DMS153 treated with DMSO at 0.1 percent for 48 hours (cell line): ENCODE results near the gene DHRS7B.
"Not testable (repeated sequence)": the region's sequence is repeated elsewhere in the genome, so short reads cannot be mapped to it uniquely, and the experiment has no call there.

ENCODE experiments used
- DNase-seq: peaks from one replicate; lab custom pipeline; 2025; ENCODE audit not compliant: unreplicated experiment; lab: John Stamatoyannopoulos, UW

DHRS7B gene

DNA sequence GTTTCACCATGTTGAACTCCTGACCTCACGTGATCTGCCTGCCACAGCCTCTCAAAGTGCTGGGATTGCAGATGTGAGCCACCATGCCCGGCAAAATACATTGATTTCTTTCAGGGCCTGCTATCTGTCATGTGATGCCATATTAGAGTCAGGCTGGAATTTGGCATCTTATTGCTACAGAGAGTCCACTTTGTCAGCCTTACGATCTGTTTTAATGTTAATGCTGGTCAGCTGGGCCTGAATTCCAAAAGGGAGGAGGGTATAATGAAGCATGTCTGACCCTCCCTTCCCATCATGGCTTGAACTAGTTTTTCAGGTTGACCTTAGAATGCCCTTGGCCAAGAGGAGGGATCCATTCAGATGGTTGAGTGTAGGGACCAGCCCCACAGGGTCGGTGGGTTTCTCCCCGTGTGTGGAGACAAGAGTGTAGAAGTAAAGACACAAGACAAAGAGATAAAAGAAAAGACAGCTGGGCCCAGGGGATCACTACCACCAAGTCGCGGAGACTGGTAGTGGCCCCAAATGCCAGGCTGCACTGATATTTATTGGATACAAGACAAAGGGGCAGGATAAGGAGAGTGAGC lies 19.6 kb upstream of the DHRS7B start:
- not testable (repeated sequence) for DNase-seq

DNA sequence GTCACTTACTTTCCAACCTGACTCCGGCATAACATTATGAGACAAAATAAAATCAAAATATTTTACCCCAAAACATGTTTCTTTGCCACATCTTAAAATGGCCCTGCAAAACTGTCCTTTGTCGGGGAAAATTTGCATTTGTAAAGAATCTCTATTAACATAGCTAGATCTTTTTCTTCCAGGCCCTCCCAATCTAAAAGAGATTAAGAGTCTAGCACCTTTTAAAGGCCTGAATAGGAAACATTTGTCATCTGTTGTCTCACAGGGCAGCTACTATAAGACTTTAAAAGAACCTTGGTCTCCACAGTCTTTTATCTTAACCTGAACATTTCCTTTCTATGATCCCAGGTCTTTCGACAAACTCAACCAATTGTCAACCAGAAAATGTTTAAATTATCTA lies 18.1 kb upstream of the DHRS7B start:
- no peak for DNase-seq

DNA sequence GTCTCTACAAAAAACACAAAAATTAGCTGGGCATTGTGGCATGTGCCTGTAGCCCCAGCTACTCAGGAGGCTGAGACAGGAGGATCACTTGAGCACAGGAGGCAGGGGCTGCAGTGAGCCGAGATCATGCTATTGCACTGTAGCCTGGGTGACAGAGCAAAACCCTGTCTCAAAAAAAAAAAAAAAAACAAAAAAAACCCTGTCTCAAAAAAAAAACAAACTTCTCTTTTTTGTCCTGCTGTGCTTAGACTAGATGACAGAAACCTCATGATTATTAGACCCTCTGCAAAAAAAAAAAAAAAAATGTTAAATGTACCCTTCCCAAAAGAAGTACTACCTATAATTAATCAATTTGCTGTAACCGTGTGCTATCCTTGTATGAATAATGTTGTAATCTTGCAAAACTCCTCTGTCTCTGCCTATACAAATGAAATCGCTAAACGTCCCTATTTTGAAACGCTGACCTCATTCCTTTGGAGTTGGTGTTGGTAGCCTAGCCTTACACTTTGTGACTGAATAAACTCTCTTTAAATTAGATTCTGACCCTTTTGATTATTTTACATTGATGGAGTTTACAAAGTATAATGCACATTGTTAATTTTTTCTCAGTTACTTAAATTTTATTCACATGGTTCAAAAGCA lies 13.6 kb upstream of the DHRS7B start:
- DNase-seq, result no peak

DNA sequence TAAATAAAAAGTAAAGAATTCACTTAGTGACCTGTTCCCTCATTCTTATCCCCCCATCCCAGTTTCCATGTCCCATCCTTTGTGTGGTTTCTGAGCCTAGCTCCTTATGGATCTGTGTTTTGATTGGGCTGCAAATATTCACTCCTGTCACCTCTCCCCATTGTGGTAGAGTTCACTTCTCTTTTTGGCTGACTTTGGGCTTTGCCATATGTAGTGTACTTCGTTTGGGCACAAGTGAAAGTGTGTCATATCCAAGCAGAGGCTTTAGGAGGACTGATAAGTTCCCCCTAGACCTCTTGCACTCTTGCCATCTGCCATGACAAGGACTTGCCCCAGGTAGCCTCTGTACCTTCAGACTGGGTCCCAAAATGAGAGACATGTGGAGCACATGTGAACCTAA lies 13.0 kb upstream of the DHRS7B start:
- DNase-seq, result no peak

DNA sequence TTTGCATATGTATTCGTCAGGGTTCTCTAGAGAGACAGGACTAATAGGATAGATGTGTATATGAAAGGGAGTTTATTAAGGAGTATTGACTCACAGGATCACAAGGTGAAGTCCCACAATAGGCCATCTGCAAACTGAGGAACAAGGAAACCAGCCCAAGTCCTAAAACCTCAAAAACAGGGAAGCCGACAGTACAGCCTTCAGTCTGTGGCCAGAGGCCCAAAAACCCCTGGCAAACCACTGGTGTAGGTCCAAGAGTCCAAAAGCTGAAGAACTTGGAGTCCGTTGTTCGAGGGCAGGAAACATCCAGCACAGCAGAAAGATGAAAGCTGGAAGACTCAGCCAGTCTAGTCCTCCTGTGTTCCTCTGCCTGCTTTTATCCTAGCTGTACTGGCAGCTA lies 12.0 kb upstream of the DHRS7B start:
- not testable (repeated sequence) for DNase-seq

DNA sequence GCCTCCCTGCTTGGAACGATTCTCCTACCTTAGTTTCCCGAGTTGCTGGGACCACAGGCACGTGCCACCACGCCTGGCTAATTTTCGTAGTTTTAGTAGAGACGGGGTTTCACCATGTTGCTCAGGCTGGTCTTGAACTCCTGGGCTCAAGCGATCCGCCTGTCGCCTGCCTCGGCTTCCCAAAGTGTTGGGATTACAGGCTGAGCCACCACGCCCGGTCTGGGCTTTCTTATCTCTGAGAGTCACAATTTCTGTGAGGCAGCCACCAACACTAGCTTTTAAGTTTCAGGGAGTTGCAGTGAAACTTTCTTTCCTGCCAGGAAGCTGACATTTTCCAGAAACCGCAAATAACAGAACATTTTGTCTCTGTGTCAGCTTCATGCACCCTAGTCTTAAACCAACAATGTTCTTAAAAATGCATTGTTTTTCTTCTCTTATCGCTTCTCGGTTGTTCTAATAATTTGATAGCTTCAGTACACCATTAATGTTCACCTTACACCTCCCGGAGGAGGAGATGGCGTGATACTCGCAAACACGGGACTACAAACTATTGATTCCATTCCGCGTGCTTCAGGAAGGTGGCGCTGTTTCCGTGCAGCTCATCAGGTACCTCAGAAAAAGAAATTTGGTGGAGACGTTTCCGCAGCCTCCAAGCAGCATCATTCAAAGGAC lies 7.4 kb upstream of the DHRS7B start:
- peak; percentile 22 for DNase-seq

DNA sequence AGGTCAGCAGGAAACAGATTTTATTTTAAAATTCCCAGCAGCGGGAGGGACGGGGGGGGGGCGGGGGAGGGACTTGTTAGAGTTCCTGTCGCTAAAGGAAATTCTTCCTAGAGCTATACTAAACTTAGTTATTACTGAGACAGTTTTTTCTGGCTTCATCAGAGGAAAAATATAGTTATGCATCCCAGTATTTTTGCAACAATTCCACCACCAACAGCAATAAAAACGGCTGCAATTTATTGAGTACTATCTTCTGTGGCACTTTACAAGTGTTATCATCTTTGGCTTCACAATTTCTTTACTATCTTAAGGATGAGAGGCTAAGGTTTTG lies 6.9 kb upstream of the DHRS7B start:
- DNase-seq, result no peak

DNA sequence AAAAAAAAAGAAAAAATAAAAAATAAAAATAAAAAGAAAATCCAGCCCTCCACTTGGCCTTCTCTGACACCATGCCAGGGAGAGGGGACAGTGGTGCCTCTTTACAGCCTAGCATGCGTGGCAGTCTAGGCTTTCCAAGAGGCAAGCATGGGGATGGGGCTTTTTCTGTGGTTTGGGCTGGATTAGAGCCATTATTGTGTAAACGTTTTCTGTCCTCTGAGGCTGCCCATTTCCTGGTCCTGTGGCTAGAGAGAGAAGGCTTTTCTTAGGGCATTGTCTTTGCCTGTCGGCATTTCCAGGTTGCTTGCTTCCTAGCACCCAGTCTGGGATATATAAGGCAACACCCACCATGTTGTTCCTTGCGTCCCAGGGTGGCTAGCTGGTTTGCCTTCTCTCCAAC lies 2.7 kb upstream of the DHRS7B start:
- DNase-seq, result no peak

DNA sequence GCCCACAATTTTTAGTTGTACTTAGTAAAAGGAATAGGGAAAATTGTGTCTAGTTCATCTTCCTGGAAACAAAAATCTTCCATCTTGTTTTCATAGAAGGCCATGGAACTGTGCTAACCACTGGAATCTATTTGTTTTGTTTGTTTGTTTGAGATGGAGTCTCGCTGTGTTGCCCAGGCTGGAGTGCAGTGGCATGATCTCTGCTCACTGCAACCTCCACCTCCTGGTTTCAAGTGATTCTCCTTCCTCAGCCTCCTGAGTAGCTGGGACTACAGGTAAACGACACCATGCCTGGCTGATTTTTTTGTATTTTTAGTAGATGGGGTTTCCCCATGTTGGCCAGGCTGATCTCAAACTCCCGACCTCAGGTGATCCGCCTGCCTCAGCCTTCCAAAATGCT lies 2.2 kb upstream of the DHRS7B start:
- not testable (repeated sequence) for DNase-seq

DNA sequence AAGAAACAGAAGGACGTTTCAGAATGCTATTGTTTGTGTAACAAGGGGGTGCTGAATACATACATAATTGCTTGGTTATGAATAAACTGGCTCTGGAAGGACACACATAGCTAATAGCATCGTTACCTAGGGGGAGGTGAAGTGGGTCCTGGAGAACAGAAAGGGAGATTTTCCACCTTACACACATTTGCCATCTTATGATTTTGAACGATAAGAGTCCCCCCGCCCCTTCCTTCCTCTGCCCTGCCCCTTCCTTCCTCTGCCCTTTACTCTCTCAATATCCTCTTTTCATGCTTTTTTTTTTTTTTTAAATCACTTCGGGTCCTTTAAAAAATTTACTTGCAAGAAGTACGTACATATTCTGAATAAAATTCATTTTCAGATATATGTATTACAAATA lies 902 bp upstream of the DHRS7B start:
- DNase-seq, result no peak

DNA sequence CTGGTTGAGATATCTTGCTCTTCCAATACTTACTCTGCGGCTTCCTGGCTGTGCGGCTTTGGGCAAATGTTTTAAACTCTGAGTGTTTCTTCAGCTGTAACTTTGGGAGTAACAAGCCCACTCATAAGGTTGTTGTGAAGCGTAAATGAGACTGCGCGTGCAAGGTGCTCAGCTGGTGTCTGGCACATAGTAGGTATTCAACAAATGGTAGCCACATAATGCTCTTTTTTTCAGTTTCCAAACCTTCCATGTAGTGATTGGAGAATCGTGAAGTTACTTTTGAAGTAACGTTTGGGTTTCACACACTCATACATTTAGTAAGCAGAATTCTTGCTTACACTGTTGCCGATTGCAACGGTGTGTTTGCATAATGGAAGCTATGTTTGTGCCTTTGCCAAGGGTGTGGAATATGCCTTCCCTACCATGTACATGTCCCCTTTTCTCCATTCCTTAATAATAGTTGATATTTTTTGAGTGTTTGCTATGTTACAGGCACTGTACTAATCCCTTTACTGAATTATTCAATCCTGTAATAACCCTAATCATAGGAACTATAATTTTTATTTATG lies 829 bp downstream of the DHRS7B start:
- DNase-seq, result no peak

DNA sequence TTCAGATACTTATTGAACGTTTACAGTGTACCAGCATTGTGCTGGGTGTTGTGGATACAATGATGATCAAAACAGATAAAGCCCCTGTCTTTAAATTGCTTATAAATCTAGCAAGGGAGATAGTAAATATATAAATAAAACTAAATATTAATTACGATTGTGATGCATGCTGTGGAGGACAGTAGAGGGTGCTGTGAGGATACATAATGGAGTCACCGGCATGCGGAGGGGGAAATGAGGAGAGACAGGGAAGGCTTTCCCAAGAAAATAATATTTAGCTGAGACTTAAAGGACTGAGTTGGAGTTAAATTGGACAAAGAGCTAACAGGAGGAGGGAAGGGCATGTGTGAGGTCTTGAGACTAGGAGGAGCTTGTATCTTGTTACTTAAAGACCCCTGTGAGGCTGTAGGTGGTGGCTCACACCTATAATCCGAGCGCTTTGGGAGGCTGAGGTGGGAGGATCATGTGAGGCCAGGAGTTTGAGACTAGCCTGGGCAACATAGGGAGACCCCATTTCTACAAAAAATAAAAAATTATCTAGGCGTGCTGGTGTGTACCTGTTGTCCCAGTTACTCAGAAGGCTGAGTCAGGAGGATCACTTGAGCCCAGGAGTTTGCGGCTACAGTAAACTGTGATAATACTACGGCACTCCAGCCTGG lies 2.4 kb downstream of the DHRS7B start:
- DNase-seq, result no peak

DNA sequence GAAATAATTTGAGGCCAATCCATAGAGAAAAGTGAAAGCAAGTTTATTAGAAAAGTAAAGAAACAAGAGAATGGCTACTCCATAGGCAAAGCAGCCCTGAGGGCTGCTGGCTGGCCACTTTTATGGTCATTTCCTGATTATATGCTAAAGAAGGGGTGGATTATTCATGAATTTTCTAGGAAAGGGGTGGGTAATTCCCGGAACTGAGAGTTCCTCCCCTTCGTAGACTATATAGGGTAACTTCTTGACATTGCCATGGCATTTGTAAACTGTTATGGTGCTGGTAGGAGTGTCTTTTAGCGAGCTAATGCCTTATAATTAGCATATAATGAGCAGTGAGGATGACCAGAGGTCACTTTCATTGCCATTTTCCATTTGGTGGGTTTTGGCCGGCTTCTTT lies 4.4 kb downstream of the DHRS7B start:
- no peak for DNase-seq

DNA sequence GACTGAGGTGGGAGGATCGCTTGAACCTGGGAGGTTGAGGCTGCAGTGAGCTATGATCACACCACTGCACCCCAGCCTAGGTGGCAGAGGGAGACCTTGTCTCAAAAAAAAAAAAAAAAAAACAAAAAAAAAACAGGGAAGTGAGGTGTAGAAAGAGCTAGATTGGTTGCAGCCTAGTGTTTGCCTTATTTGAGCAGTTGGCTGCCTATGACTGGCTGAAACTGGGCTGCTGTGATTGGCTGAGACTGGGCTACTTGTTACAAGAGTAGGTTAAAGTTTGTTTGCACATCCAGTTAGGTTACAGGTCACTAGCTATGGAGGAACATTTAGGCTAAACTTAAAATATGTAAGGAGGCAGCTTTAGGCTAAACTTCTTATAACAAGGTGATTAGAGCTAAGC lies 5.7 kb downstream of the DHRS7B start:
- DNase-seq, result no peak

DNA sequence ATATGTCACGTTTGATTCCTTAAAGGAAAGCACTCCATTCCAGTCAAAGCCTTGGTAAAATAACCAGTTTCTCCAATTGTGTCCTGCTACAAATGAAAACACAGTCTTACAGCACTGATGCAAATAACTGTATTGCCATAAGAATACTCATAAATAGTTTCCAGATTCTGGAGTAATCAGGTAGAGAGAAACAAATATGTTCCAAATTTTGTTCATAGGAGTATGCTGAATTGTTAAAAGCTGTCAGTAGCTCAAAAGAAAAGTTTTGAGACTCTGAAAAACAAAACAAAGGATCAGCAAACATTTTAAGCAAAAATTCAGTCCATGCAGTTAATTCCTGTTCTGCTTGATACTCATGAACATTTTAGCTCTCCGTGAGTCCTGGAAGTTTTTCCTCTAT lies 7.8 kb downstream of the DHRS7B start:
- no peak for DNase-seq

DNA sequence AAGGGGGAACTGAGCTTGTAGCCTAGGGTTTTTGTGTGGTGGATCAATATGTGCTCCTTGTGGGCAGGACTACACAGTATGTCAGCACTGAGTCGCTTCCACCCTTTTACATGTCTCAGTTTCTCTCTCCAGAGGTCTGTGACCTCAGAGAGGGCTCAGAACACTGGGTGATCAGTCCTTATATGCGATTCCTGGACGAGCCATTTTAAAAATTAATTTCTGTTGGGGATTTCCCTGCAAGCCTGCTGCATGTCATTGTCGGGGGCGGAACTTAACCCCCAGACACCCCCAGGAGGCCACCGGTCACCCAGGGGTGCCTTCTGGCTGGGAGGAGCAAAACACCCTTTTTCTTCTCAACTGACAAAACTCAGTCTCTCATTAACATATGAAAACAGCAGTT lies 14.1 kb downstream of the DHRS7B start:
- DNase-seq, result no peak

DNA sequence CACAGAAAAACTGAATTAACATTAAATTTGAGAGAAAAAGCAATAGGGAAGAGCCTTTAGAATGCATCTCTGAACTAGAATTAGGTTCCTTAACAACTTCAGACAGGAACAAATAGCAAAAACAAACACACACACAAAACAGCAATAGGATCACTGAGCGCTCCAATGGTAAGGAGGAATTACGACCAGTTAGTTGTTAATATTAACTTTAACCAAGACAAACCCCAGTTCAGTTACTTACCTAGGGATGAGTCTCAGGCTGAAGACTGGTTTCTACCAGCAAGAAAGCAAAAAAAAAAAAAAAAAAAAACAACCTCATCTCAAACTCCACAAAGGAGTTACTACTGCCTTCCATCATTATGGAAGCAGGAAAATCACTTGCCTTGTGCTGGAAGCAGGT lies 14.6 kb downstream of the DHRS7B start:
- no peak for DNase-seq

DNA sequence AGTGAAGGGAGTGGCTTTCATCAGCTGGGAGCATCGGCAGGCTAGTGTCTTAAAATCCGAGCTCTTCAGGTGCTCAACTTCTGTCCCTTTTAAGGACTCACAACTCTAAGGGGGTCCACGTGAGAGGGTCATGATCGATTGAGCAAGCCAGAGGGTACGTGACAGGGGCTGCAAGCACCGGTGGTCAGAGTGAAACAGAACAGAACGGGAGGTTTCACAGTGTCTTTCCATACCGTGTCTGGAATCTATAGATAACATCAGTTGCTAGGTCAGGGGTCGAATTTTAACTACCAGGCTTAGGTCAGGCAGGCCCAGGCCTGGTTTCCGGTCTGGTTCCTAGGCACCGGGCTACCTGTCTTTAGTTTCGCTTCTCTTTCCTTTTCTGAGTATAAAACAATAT lies 15.3 kb downstream of the DHRS7B start:
- DNase-seq, result not testable (repeated sequence)

DNA sequence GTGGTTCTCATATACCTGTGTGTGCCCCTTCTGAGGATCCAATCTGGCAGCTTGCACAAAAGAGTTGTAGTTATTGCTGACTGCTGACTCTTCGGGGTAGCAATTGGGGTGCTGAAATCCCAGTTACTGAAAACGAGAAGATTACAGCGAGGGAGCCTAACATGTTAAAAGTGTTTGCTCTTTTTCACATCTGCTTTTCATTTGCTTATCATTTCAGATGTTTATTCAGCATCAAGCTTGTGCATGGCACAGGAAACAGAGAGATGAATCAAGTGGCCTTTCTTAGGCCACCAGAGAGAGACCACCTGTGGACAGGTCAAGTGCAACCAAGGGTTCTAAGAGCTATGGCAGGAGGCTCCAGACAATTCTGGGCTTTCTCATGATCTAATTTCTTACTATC lies 16.9 kb downstream of the DHRS7B start:
- no peak for DNase-seq

DNA sequence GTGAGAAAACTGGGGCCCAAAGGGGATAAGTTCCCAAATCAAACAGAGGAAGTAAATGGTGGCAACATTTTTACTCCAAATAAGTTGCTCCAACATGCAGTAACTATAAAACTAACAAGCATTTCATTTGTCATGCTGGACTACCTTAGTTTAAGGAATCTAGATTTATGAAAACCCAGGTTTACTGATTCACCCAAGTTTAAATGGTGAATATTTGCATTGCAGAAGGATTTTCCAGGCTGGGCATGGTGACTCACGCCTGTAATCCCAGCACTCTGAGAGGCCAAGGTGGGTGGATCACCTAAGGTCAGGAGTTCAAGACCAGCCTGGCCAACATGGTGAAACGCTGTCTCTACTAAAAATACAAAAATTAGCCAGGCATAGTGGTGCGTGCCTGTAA lies 17.5 kb downstream of the DHRS7B start:
- not testable (repeated sequence) for DNase-seq

DNA sequence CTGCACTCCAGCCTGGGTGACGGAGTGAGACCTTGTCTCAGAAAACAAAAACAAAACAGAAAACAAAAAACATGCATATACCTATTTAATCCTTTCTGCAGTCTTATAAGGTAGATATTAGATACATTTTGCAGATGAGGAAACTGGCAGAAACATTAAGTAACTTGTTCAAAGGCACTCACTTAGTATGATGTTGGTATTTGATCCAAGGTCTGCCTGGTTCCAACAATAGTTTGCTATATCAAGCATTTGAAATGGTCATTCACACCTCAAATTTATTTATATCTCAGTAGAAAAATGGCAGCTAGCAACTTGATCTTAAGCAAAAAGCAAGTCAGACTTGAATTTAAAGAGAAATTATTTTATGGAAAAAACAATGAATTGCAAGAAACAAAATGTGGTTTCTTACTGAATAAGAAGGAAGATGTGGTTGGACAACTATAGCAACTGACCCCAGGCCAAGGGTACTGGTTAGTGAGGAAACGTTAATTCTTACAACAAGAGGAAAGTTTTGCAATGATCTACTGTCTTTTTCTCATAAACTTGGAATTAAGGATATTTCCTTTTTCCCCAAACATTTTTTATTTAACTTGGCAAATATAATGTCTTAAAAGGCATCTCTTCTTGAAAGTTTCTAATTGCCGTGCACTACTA lies 19.7 kb downstream of the DHRS7B start:
- DNase-seq, result no peak
